Stomach (tissue), 9 donors: Measurements from ENCODE around the gene PDE4D. TPM values are rescaled to one million over a fixed set of nuclear protein-coding genes. Genes with fewer than 3 reads are reported as not detected.
"Not testable (repeated sequence)": the region's sequence is repeated elsewhere in the genome, so short reads cannot be mapped to it uniquely, and the experiment has no call there.

Experiments
- DNase-seq, 2 donors: peaks; one replicate each; pipeline versions ENCODE4 v3.0.0 to v3.0.0-alpha.2; 2013 to 2019
- H3K27ac ChIP-seq, 5 donors: fragments of 200-600 bp in 4 of 5; sonication (generic) in 4 of 5; one replicate each; pipeline ENCODE4 v1.5.1; 2013 to 2019; ENCODE audit warnings: mild to moderate bottlenecking in 1 of 5, moderate library complexity in 1 of 5
- H3K27me3 ChIP-seq, 3 donors: fragments of 200-600 bp; sonication (generic); one replicate each; pipeline ENCODE4 v1.5.1; 2017 to 2019; ENCODE audit warnings: mixed run types in 1 of 3
- H3K36me3 ChIP-seq, 4 donors: fragments of 200-600 bp; sonication (generic); 1 replicate in 3 of 4; 2 replicates in 1 of 4; pipeline ENCODE4 v1.5.1; 2016 to 2019
- H3K4me1 ChIP-seq, 4 donors: fragments of 200-600 bp; sonication (generic); one replicate each; pipeline ENCODE4 v1.5.1; 2016 to 2019
- H3K4me3 ChIP-seq, 4 donors: fragments of 200-600 bp; sonication (generic) in 3 of 4; one replicate each; pipeline ENCODE4 v1.5.1; 2016 to 2019; ENCODE audit warnings: mild to moderate bottlenecking in 1 of 4
- H3K9me3 ChIP-seq, 4 donors: fragments of 200-600 bp; sonication (generic); one replicate each; pipeline ENCODE4 v1.5.1; 2016 to 2019
- CTCF ChIP-seq, 7 experiments: fragments of 450-650 bp in 4 of 7; fragments of 200-600 bp in 3 of 7; sonication (generic) in 3 of 7; IDR thresholded peaks; one replicate each; pipeline ENCODE4 v1.5.1; 2016 to 2019; ENCODE audit warnings: antibody characterized with exemption in 7 of 7, control low read depth in 2 of 7, mild to moderate bottlenecking in 1 of 7
- EP300 ChIP-seq: sonication (generic); formaldehyde crosslinking; IDR thresholded peaks from one replicate; pipeline ENCODE4 v1.6.1; 2017; ENCODE audit warnings: antibody characterized with exemption
- POLR2A ChIP-seq, 4 donors: fragments of 450-650 bp; IDR thresholded peaks; one replicate each; pipeline ENCODE4 v1.6.1; 2016; ENCODE audit warnings: antibody characterized with exemption in 4 of 4, control low read depth in 2 of 4, mild to moderate bottlenecking in 1 of 4, moderate library complexity in 1 of 4
- POLR2AphosphoS5 ChIP-seq, 3 donors: sonication (generic); formaldehyde crosslinking; IDR thresholded peaks; one replicate each; pipeline ENCODE4 v1.6.1; 2016; ENCODE audit warnings: antibody characterized with exemption in 3 of 3
- WGBS, 5 donors: extraction: QIAGEN DNeasy Blood & Tissue Kit in 3 of 5; methylation state at CpG; one replicate each; pipeline versions ENCODE4 v1.1.5 to v1.1.7; 2013 to 2018; 5-methylcytosine and 5-hydroxymethylcytosine counted together
- intact Hi-C: fragments of 100-400 bp; cut with DNase I; formaldehyde crosslinking; loops from one replicate; pipeline ENCODE4 v1.15.1; 2023; ENCODE audit warnings: low total_unique reads
- polyA plus RNA-seq, 3 donors: library from polyadenylated mRNA; stranded (reverse); fragments of 200-250 nt; gene quantifications; one replicate each; pipeline ENCODE4 v1.2.3, GENCODE V29; 2013
- total RNA-seq, 5 donors: library from RNA; depleted of rRNA; stranded (reverse); fragments of >200 nt; gene quantifications; one replicate each; pipeline versions ENCODE4 v1.1.0 to v1.2.3, GENCODE V29; 2014 to 2016
- donor health status: healthy with polysubstance abuse.
- donor health status: Bipolar disorder and iron deficiency.
- donor health status: healthy.

Gene PDE4D
- total and polyA plus RNA-seq, 8 donors: 3.1 to 147 (median 97.3) TPM

- Histone ChIP-seq H3K4me1 (peaks cover 9 to 68% (median 37%) of the 10 kb centered on the region in 4 donors), H3K9me3 (no peaks in the 10 kb centered on the region), H3K36me3 (no peaks in the 10 kb centered on the region), H3K27ac (peak overlapping the region in 2 of 5 donors; percentile 49 to 85), H3K4me3 (no peak overlapping the region), H3K27me3 (no peaks in the 10 kb centered on the region)
- TF ChIP-seq CTCF (IDR thresholded peaks at IDR 0.05) (no peak), EP300 (no peak), POLR2AphosphoS5 (IDR thresholded peaks at IDR 0.05) (no peak), POLR2A (IDR thresholded peaks at IDR 0.05) (no peak)
- DNase-seq: no peak
- intact Hi-C loops: no loop called here
- WGBS, 5 donors: 78 to 93% (median 87%) methylated on average over 3 of the region's 3 CpGs
Observed at GRCh38 chr5:59764361-59764760, 129.2 kb downstream of the PDE4D start.

- Histone ChIP-seq H3K9me3 (no peaks in the 10 kb centered on the region), H3K4me3 (no peak overlapping the region), H3K4me1 (peaks cover 5 to 64% (median 35%) of the 10 kb centered on the region in 4 donors), H3K36me3 (no peaks in the 10 kb centered on the region), H3K27ac (peak overlapping the region in 4 of 5 donors; percentile 5 to 85 (median 32)), H3K27me3 (no peaks in the 10 kb centered on the region)
- no peak for TF ChIP-seq POLR2A (IDR thresholded peaks at IDR 0.05)
- TF ChIP-seq CTCF (IDR thresholded peaks at IDR 0.05): no peak
- no peak for TF ChIP-seq EP300
- TF ChIP-seq POLR2AphosphoS5 (IDR thresholded peaks at IDR 0.05): no peak
- no peak for DNase-seq
- 85 to 89% (median 89%) methylated on average over 2 of the region's 2 CpGs for WGBS, 5 donors
- intact Hi-C loops: no loop called here
Observed at GRCh38 chr5:59763541-59763940, 130.0 kb downstream of the PDE4D start.

DNA sequence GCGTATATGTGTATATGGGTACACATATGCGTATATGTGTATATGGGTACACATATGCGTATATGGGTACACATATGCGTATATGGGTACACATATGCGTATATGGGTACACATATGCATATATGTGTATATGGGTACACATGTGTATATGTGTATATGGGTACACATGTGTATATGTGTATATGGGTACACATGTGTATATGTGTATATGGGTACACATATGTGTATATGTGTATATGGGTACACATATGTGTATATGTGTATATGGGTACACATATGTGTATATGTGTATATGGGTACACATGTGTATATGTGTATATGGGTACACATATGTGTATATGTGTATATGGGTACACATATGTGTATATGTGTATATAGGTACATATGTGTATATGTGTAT is 131.3 kb downstream of the PDE4D start:
- intact Hi-C loops, H3K36me3 ChIP-seq, H3K27ac ChIP-seq, H3K4me3 ChIP-seq, H3K27me3 ChIP-seq, H3K9me3 ChIP-seq, DNase-seq: not testable (repeated sequence)
- 91 to 99% (median 96%) methylated on average over 5 of the region's 5 CpGs for WGBS, 5 donors
- H3K4me1 ChIP-seq: peaks cover 5 to 62% (median 36%) of the 10 kb centered on the region in 4 donors

GRCh38 chr5:59760785-59761348 is 132.7 kb downstream of the PDE4D start:
- TF ChIP-seq POLR2A (IDR thresholded peaks at IDR 0.05): no peak
- no peak for TF ChIP-seq POLR2AphosphoS5 (IDR thresholded peaks at IDR 0.05)
- no peak for TF ChIP-seq CTCF (IDR thresholded peaks at IDR 0.05)
- TF ChIP-seq EP300: no peak
- H3K9me3 ChIP-seq: no peaks in the 10 kb centered on the region
- H3K27ac ChIP-seq: peak overlapping the region in 4 of 5 donors; percentile 11 to 78 (median 30)
- WGBS, 5 donors: 29 to 42% (median 34%) methylated on average over 2 of the region's 2 CpGs
- H3K27me3 ChIP-seq: no peaks in the 10 kb centered on the region
- no peak for DNase-seq
- H3K36me3 ChIP-seq: no peaks in the 10 kb centered on the region
- no peak overlapping the region for H3K4me3 ChIP-seq
- intact Hi-C loops: no loop called here
- peaks cover 5 to 51% (median 29%) of the 10 kb centered on the region in 4 donors for H3K4me1 ChIP-seq

GRCh38 chr5:59759600-59760351 is 133.8 kb downstream of the PDE4D start:
- 62 to 74% (median 69%) methylated on average over 4 of the region's 4 CpGs for WGBS, 5 donors
- peaks cover 4 to 57% (median 28%) of the 10 kb centered on the region in 4 donors for H3K4me1 ChIP-seq
- intact Hi-C loops: no loop called here
- H3K9me3 ChIP-seq: no peaks in the 10 kb centered on the region
- no peak overlapping the region for H3K4me3 ChIP-seq
- no peak for TF ChIP-seq POLR2AphosphoS5 (IDR thresholded peaks at IDR 0.05)
- no peak for TF ChIP-seq CTCF (IDR thresholded peaks at IDR 0.05)
- TF ChIP-seq EP300: no peak
- no peak for TF ChIP-seq POLR2A (IDR thresholded peaks at IDR 0.05)
- H3K27me3 ChIP-seq: no peaks in the 10 kb centered on the region
- H3K27ac ChIP-seq: peak overlapping the region; percentile 40 to 84 (median 78)
- no peaks in the 10 kb centered on the region for H3K36me3 ChIP-seq
- DNase-seq: no peak
